ACC112 (cell line): Measurements from ENCODE around the gene KRTAP10-12.

ENCODE experiments used
- H2AFZ ChIP-seq: fragments of 200-600 bp; sonication (generic); one replicate; pipeline ENCODE4 v1.6.0; 2017; ENCODE audit warnings: antibody characterized with exemption, low read length; ENCODE audit not compliant: unreplicated experiment
- H3K27ac ChIP-seq: fragments of 200-600 bp; sonication (generic); 2 replicates; pipeline ENCODE4 v1.5.1; 2014; ENCODE audit warnings: low read depth, mild to moderate bottlenecking, antibody characterized with exemption, low read length, moderate library complexity
- H3K27me3 ChIP-seq: fragments of 200-600 bp; sonication (generic); 2 replicates; pipeline ENCODE4 v1.6.1; 2014; ENCODE audit warnings: mild to moderate bottlenecking, antibody characterized with exemption, low read length, moderate library complexity, mixed read lengths; ENCODE audit not compliant: insufficient read depth
- H3K36me3 ChIP-seq: fragments of 200-600 bp; sonication (generic); 2 replicates; pipeline ENCODE4 v1.6.1; 2016; ENCODE audit warnings: mild to moderate bottlenecking, antibody characterized with exemption, low read length, moderate library complexity, mixed read lengths; ENCODE audit not compliant: insufficient read depth
- H3K4me1 ChIP-seq: fragments of 200-600 bp; sonication (generic); one replicate; pipeline ENCODE4 v1.6.1; 2016; ENCODE audit warnings: low read length, mixed read lengths; ENCODE audit not compliant: insufficient read depth, unreplicated experiment, control insufficient read depth
- H3K4me3 ChIP-seq: fragments of 200-600 bp; sonication (generic); 2 replicates; pipeline ENCODE4 v1.5.1; 2014; ENCODE audit warnings: mild to moderate bottlenecking, low read depth, low read length
- H3K79me2 ChIP-seq: fragments of 200-600 bp; sonication (generic); one replicate; pipeline ENCODE4 v1.6.0; 2016; ENCODE audit warnings: low read length; ENCODE audit not compliant: control insufficient read depth, unreplicated experiment, insufficient read depth

The KRTAP10-12 gene

GRCh38 chr21:44736291-44737004 is 39.5 kb downstream of the KRTAP10-12 start:
- H2AFZ ChIP-seq = no peak overlapping the region
- no peak overlapping the region for H3K4me3 ChIP-seq
- no peak overlapping the region for H3K27ac ChIP-seq
- H3K36me3 ChIP-seq = no peaks in the 10 kb centered on the region
- H3K4me1 ChIP-seq = no peaks in the 10 kb centered on the region
- peaks cover 33% of the 10 kb centered on the region; the same call in 1 of the 2 replicates for H3K27me3 ChIP-seq
- H3K79me2 ChIP-seq = no peaks in the 10 kb centered on the region

GRCh38 chr21:44737706-44738354 is 40.9 kb downstream of the KRTAP10-12 start:
- no peaks in the 10 kb centered on the region for H3K79me2 ChIP-seq
- no peak overlapping the region for H2AFZ ChIP-seq
- peaks cover 22% of the 10 kb centered on the region; the same call in 1 of the 2 replicates for H3K27me3 ChIP-seq
- H3K4me3 ChIP-seq = no peak overlapping the region
- H3K4me1 ChIP-seq = no peaks in the 10 kb centered on the region
- H3K36me3 ChIP-seq = no peaks in the 10 kb centered on the region
- no peak overlapping the region for H3K27ac ChIP-seq

- Histone ChIP-seq H3K36me3 (no peaks in the 10 kb centered on the region), H3K4me3 (no peak overlapping the region), H3K79me2 (no peaks in the 10 kb centered on the region), H2AFZ (no peak overlapping the region), H3K27me3 (peaks cover 26% of the 10 kb centered on the region; the same call in 1 of the 2 replicates), H3K4me1 (no peaks in the 10 kb centered on the region), H3K27ac (no peak overlapping the region)
Observed at GRCh38 chr21:44738621-44739020, 41.6 kb downstream of the KRTAP10-12 start.

GRCh38 chr21:44739316-44739715 is 42.3 kb downstream of the KRTAP10-12 start:
- Histone ChIP-seq H3K36me3 (no peaks in the 10 kb centered on the region), H2AFZ (no peak overlapping the region), H3K4me3 (no peak overlapping the region), H3K27ac (no peak overlapping the region), H3K79me2 (no peaks in the 10 kb centered on the region), H3K27me3 (peaks cover 33% of the 10 kb centered on the region; the same call in 1 of the 2 replicates), H3K4me1 (no peaks in the 10 kb centered on the region)

- no peak overlapping the region for H3K27ac ChIP-seq
- no peaks in the 10 kb centered on the region for H3K4me1 ChIP-seq
- peaks cover 38% of the 10 kb centered on the region for H3K27me3 ChIP-seq
- H3K79me2 ChIP-seq = no peaks in the 10 kb centered on the region
- no peaks in the 10 kb centered on the region for H3K36me3 ChIP-seq
- no peak overlapping the region for H2AFZ ChIP-seq
- H3K4me3 ChIP-seq = no peak overlapping the region
Observed at GRCh38 chr21:44740742-44741141, 43.8 kb downstream of the KRTAP10-12 start.

- H3K36me3 ChIP-seq = no peaks in the 10 kb centered on the region
- H3K4me3 ChIP-seq = no peak overlapping the region
- peaks cover 41% of the 10 kb centered on the region for H3K27me3 ChIP-seq
- H3K79me2 ChIP-seq = no peaks in the 10 kb centered on the region
- H2AFZ ChIP-seq = no peak overlapping the region
- no peaks in the 10 kb centered on the region for H3K4me1 ChIP-seq
- H3K27ac ChIP-seq = no peak overlapping the region
Observed at GRCh38 chr21:44741921-44742320, 44.9 kb downstream of the KRTAP10-12 start.

GRCh38 chr21:44742418-44743153 is 45.6 kb downstream of the KRTAP10-12 start:
- Histone ChIP-seq H3K4me3 (no peak overlapping the region), H2AFZ (no peak overlapping the region), H3K27me3 (peaks cover 43% of the 10 kb centered on the region), H3K4me1 (no peaks in the 10 kb centered on the region), H3K79me2 (no peaks in the 10 kb centered on the region), H3K36me3 (no peaks in the 10 kb centered on the region), H3K27ac (no peak overlapping the region)
